H9 (cell line): Measurements from ENCODE around the gene PPM1H. TPM values are rescaled to one million over a fixed set of nuclear protein-coding genes. Genes with fewer than 3 reads are reported as not detected.
A peak's percentile ranks its signal among the peaks of the same experiment; 100 is the strongest.

Experiments used
- DNase-seq: peaks from one replicate; pipeline ENCODE4 v3.0.0-alpha.2; 2017
- H2AFZ ChIP-seq: one replicate; pipeline ENCODE4 v1.6.1; 2013; ENCODE audit warnings: mild to moderate bottlenecking, low read length, control low read depth, moderate library complexity
- H2AK5ac ChIP-seq: 2 replicates; pipeline ENCODE4 v1.6.1; 2013; ENCODE audit warnings: low read length, control low read depth, mixed read lengths; ENCODE audit not compliant: insufficient read length
- H2BK120ac ChIP-seq: one replicate; pipeline ENCODE4 v1.6.1; 2013; ENCODE audit warnings: low read depth, mild to moderate bottlenecking, low read length, control low read depth, inconsistent platforms; ENCODE audit not compliant: poor library complexity, severe bottlenecking
- H2BK12ac ChIP-seq: 2 replicates; pipeline ENCODE4 v1.6.1; 2013; ENCODE audit warnings: low read length, control low read depth, mixed read lengths, low read depth; ENCODE audit not compliant: insufficient read length
- H2BK15ac ChIP-seq: 2 replicates; pipeline ENCODE4 v1.6.1; 2013; ENCODE audit warnings: low read depth, low read length, control low read depth
- H2BK20ac ChIP-seq: one replicate; pipeline ENCODE4 v1.6.1; 2013; ENCODE audit warnings: low read depth, mild to moderate bottlenecking, low read length, control low read depth, inconsistent platforms; ENCODE audit not compliant: poor library complexity, severe bottlenecking
- H2BK5ac ChIP-seq: 2 replicates; pipeline ENCODE4 v1.6.1; 2013; ENCODE audit warnings: low read length, control low read depth, mixed read lengths; ENCODE audit not compliant: insufficient read length
- H3K14ac ChIP-seq: 2 replicates; pipeline ENCODE4 v1.6.1; 2013; ENCODE audit warnings: low read length, control low read depth; ENCODE audit not compliant: insufficient read depth
- H3K18ac ChIP-seq: 2 replicates; pipeline ENCODE4 v1.6.1; 2013; ENCODE audit warnings: low read depth, mild to moderate bottlenecking, mixed read lengths, low read length, control low read depth; ENCODE audit not compliant: insufficient read length
- H3K23ac ChIP-seq: 2 replicates; pipeline ENCODE4 v1.6.1; 2013; ENCODE audit warnings: low read length, control low read depth, mixed read lengths, low read depth; ENCODE audit not compliant: insufficient read length
- H3K23me2 ChIP-seq: 2 replicates; pipeline ENCODE4 v1.6.1; 2013; ENCODE audit warnings: low read depth, mild to moderate bottlenecking, mixed read lengths, low read length, control low read depth; ENCODE audit not compliant: insufficient read length, poor library complexity, severe bottlenecking
- H3K27ac ChIP-seq: 2 replicates; pipeline ENCODE4 v1.5.1; 2013; ENCODE audit warnings: low read length, control low read depth, mixed read lengths, low read depth; ENCODE audit not compliant: insufficient read length
- H3K27me3 ChIP-seq: 2 replicates; pipeline ENCODE4 v1.6.1; 2013; ENCODE audit warnings: low read length, control low read depth, inconsistent platforms; ENCODE audit not compliant: insufficient read depth
- H3K4ac ChIP-seq: 2 replicates; pipeline ENCODE4 v1.6.1; 2013; ENCODE audit warnings: low read depth, mild to moderate bottlenecking, control low read depth, inconsistent platforms, low read length, moderate library complexity
- H3K4me1 ChIP-seq: 2 replicates; pipeline ENCODE4 v1.6.1; 2013; ENCODE audit warnings: low read length, control low read depth, inconsistent platforms; ENCODE audit not compliant: insufficient read depth
- H3K4me2 ChIP-seq: 2 replicates; pipeline ENCODE4 v1.6.1; 2013; ENCODE audit warnings: low read length, control low read depth, mixed read lengths; ENCODE audit not compliant: insufficient read length, insufficient read depth
- H3K56ac ChIP-seq: 2 replicates; pipeline ENCODE4 v1.6.1; 2013; ENCODE audit warnings: low read depth, mild to moderate bottlenecking, mixed read lengths, low read length, control low read depth; ENCODE audit not compliant: insufficient read length
- H3K79me1 ChIP-seq: 2 replicates; pipeline ENCODE4 v1.6.1; 2013; ENCODE audit warnings: low read depth, mild to moderate bottlenecking, moderate library complexity, low read length, control low read depth, inconsistent platforms; ENCODE audit not compliant: insufficient read depth, poor library complexity, severe bottlenecking
- H3K79me2 ChIP-seq: 2 replicates; pipeline ENCODE4 v1.6.1; 2013; ENCODE audit warnings: low read length, control low read depth, inconsistent platforms; ENCODE audit not compliant: insufficient read depth
- H3K9ac ChIP-seq: 2 replicates; pipeline ENCODE4 v1.6.1; 2013; ENCODE audit warnings: low read length, control low read depth, mixed read lengths; ENCODE audit not compliant: insufficient read length; ENCODE audit errors: extremely low read depth
- H3K9me3 ChIP-seq: one replicate; pipeline ENCODE4 v1.6.1; 2013; ENCODE audit warnings: low read depth, low read length, inconsistent platforms; ENCODE audit not compliant: control insufficient read depth
- H3T11ph ChIP-seq: one replicate; pipeline ENCODE4 v1.6.1; 2013; ENCODE audit warnings: mild to moderate bottlenecking, low read length, control low read depth, inconsistent platforms
- H4K20me1 ChIP-seq: one replicate; pipeline ENCODE4 v1.6.1; 2013; ENCODE audit not compliant: control insufficient read depth, insufficient read length, insufficient read depth
- H4K5ac ChIP-seq: 2 replicates; pipeline ENCODE4 v1.6.1; 2013; ENCODE audit warnings: low read depth, mild to moderate bottlenecking, mixed read lengths, low read length, control low read depth; ENCODE audit not compliant: insufficient read length
- H4K8ac ChIP-seq: replicated peaks from 2 replicates; pipeline ENCODE4 v1.6.1; 2013; ENCODE audit warnings: low read length, control low read depth, mixed read lengths, low read depth; ENCODE audit not compliant: insufficient read length
- H4K91ac ChIP-seq: 2 replicates; pipeline ENCODE4 v1.6.1; 2013; ENCODE audit warnings: low read depth, mild to moderate bottlenecking, moderate library complexity, mixed read lengths, low read length, control low read depth; ENCODE audit not compliant: insufficient read length
- H3K27ac Mint-ChIP-seq, 3 experiments: 2 replicates in 2 of 3; 3 replicates in 1 of 3; pipeline ENCODE4 v1.8.0; 2020 to 2021; ENCODE audit warnings: mixed read lengths in 3 of 3, mild to moderate bottlenecking in 1 of 3, moderate library complexity in 1 of 3
- H3K27me3 Mint-ChIP-seq: 2 replicates; pipeline ENCODE4 v1.8.0; 2021; ENCODE audit warnings: low read depth, mild to moderate bottlenecking, moderate library complexity, mixed read lengths
- H3K36me3 Mint-ChIP-seq, 3 experiments: 2 replicates in 2 of 3; 3 replicates in 1 of 3; pipeline ENCODE4 v1.8.0; 2020 to 2021; ENCODE audit warnings: low read depth in 3 of 3, mixed read lengths in 3 of 3; ENCODE audit not compliant: insufficient read depth in 1 of 3
- H3K4me1 Mint-ChIP-seq, 2 experiments: 2 replicates each; pipeline ENCODE4 v1.8.0; 2020; ENCODE audit warnings: mixed read lengths in 2 of 2
- H3K4me3 Mint-ChIP-seq, 2 experiments: 2 replicates in 1 of 2; 3 replicates in 1 of 2; pipeline ENCODE4 v1.8.0; 2020 to 2021; ENCODE audit warnings: mild to moderate bottlenecking in 2 of 2, mixed read lengths in 2 of 2, moderate library complexity in 1 of 2
- H3K9me3 Mint-ChIP-seq, 2 experiments: 2 replicates in 1 of 2; 3 replicates in 1 of 2; pipeline ENCODE4 v1.8.0; 2020; ENCODE audit warnings: mild to moderate bottlenecking in 2 of 2, mixed read lengths in 2 of 2, moderate library complexity in 1 of 2
- WGBS: extraction: QIAGEN DNeasy Blood & Tissue Kit; methylation state at CpG from one replicate; pipeline ENCODE4 v1.1.7; 2013; ENCODE audit warnings: missing lambda C conversion rate, low lambda C conversion rate, mixed read lengths; ENCODE audit not compliant: insufficient read length; ENCODE audit errors: extremely low coverage; 5-methylcytosine and 5-hydroxymethylcytosine counted together
- total RNA-seq: library from RNA; stranded (reverse); gene quantifications from 2 replicates; pipeline ENCODE4 v1.2.1, GENCODE V29; 2021
- TF ChIP-seq, protein P1 (sequence below): fragments of 200-600 bp; sonication (generic); conservative IDR thresholded peaks from 3 replicates; pipeline ENCODE4 v1.8.0; 2021; ENCODE audit warnings: antibody characterized with exemption, mild to moderate bottlenecking

PPM1H gene
- total RNA-seq, 1 experiment from 2014 or later: 22.1 TPM

DNA sequence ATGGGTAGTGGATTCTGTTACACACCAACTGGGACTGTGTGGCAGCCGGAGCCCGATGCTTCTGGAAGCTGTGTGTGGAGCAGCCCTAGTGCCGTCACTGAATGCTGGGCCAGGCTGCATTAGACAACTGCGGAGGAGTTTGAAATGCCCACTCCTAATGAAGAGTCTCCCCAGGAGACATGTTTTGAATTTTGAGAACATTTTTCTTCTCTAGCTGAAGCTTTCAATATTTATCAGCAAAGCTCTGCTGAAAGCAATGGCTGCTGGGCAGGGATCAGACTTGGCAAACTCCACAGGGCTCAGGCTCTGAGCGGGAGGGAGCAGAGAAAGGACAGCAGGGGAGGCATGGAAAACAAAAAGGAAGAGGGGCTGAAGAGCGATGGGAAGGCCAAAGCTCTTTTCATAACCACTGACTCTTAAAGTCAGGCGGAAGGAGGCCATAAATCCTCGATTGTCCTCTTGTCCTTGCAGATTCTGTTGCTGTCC is 279.2 kb downstream of the PPM1H start:
- Histone ChIP-seq H3K14ac (no peak overlapping the region), H3K27me3 (peaks cover 8% of the 10 kb centered on the region; the same call in 1 of the 2 replicates), H2AK5ac (no peak overlapping the region), H4K20me1 (no peaks in the 10 kb centered on the region), H2BK20ac (no peak overlapping the region), H3K4me2 (no peak overlapping the region), H3K79me2 (no peaks in the 10 kb centered on the region), H2BK12ac (no peak overlapping the region), H3K23ac (no peak overlapping the region), H3K23me2 (no peaks in the 10 kb centered on the region), H3K18ac (no peak overlapping the region), H3K4ac (no peak overlapping the region), H2AFZ (no peak overlapping the region), H4K91ac (no peak overlapping the region), H3K9me3 (no peaks in the 10 kb centered on the region), H3K27ac (no peak overlapping the region), H3K9ac (no peak overlapping the region), H3K4me1 (peaks cover 40% of the 10 kb centered on the region), H2BK5ac (no peak overlapping the region), H4K5ac (no peak overlapping the region), H3T11ph (no peak overlapping the region), H3K56ac (no peak overlapping the region), H3K79me1 (no peaks in the 10 kb centered on the region), H4K8ac (no peak overlapping the region), H2BK15ac (no peak overlapping the region), H2BK120ac (no peak overlapping the region)
- Mint-ChIP-seq H3K9me3 (no peaks in the 10 kb centered on the region), H3K27me3 (peaks cover 70% of the 10 kb centered on the region), H3K36me3 (peaks cover under 1 to 9% (median 3%) of the 10 kb centered on the region in 3 experiments; a peak in 5 of 7 replicates), H3K4me1 (peaks cover 87% of the 10 kb centered on the region in 2 experiments), H3K4me3 (no peak overlapping the region; a peak in 1 of 5 replicates), H3K27ac (peak overlapping the region in 2 of 3 experiments; percentile 85 to 98; a peak in 6 of 7 replicates)
- WGBS: no CpG with 5 or more reads among the region's 8 CpGs
- TF ChIP-seq, protein P1, sequence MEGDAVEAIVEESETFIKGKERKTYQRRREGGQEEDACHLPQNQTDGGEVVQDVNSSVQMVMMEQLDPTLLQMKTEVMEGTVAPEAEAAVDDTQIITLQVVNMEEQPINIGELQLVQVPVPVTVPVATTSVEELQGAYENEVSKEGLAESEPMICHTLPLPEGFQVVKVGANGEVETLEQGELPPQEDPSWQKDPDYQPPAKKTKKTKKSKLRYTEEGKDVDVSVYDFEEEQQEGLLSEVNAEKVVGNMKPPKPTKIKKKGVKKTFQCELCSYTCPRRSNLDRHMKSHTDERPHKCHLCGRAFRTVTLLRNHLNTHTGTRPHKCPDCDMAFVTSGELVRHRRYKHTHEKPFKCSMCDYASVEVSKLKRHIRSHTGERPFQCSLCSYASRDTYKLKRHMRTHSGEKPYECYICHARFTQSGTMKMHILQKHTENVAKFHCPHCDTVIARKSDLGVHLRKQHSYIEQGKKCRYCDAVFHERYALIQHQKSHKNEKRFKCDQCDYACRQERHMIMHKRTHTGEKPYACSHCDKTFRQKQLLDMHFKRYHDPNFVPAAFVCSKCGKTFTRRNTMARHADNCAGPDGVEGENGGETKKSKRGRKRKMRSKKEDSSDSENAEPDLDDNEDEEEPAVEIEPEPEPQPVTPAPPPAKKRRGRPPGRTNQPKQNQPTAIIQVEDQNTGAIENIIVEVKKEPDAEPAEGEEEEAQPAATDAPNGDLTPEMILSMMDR: no peak
- peak; percentile 63 for DNase-seq
